ENCODE results near the gene KRTAP9-9.

GRCh38 chr17:41223821-41224220 lies 31.4 kb upstream of the KRTAP9-9 start:
- no peak for TF ChIP-seq CTCF (IDR thresholded peaks at IDR 0.05; ENCODE audit: poor library complexity, severe bottlenecking)
- TF ChIP-seq MXI1 (conservative IDR thresholded peaks at IDR 0.05; ENCODE audit: poor library complexity, severe bottlenecking): no peak
- TF ChIP-seq EP300 (conservative IDR thresholded peaks at IDR 0.05; ENCODE audit: poor library complexity, severe bottlenecking): no peak
- TF ChIP-seq RAD21 (conservative IDR thresholded peaks at IDR 0.05): no peak
- no peak for TF ChIP-seq POLR2AphosphoS5 (IDR thresholded peaks at IDR 0.05)
- TF ChIP-seq SMC3 (conservative IDR thresholded peaks at IDR 0.05; ENCODE audit: poor library complexity): no peak
- TF ChIP-seq TAF1 (IDR thresholded peaks at IDR 0.05; ENCODE audit: low read depth): no peak
